DND-41 (cell line): Measurements from ENCODE around the gene LHX6.

Source experiments
- EZH2 ChIP-seq: IDR thresholded peaks from 3 replicates; pipeline ENCODE4 v1.6.1; 2012; ENCODE audit warnings: borderline replicate concordance, low read depth, mild to moderate bottlenecking, moderate library complexity, low read length, inconsistent platforms; ENCODE audit not compliant: severe bottlenecking
- TF ChIP-seq, protein P1 (sequence below): IDR thresholded peaks from 2 replicates; pipeline ENCODE4 v1.5.1; 2012; ENCODE audit warnings: borderline replicate concordance, low read length, moderate library complexity, mild to moderate bottlenecking; ENCODE audit not compliant: poor library complexity, severe bottlenecking; ENCODE audit errors: extremely low read depth

GRCh38 chr9:122180633-122181032, 48.1 kb downstream of the LHX6 start:
- TF ChIP-seq, protein P1, sequence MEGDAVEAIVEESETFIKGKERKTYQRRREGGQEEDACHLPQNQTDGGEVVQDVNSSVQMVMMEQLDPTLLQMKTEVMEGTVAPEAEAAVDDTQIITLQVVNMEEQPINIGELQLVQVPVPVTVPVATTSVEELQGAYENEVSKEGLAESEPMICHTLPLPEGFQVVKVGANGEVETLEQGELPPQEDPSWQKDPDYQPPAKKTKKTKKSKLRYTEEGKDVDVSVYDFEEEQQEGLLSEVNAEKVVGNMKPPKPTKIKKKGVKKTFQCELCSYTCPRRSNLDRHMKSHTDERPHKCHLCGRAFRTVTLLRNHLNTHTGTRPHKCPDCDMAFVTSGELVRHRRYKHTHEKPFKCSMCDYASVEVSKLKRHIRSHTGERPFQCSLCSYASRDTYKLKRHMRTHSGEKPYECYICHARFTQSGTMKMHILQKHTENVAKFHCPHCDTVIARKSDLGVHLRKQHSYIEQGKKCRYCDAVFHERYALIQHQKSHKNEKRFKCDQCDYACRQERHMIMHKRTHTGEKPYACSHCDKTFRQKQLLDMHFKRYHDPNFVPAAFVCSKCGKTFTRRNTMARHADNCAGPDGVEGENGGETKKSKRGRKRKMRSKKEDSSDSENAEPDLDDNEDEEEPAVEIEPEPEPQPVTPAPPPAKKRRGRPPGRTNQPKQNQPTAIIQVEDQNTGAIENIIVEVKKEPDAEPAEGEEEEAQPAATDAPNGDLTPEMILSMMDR: no peak
- TF ChIP-seq EZH2: no peak
